ENCODE results near the gene TBRG4.

TBRG4 gene

GRCh38 chr7:45066409-45066808, 45.1 kb downstream of the TBRG4 start:
- no peaks in the 10 kb centered on the region for H3K9me3 ChIP-seq (ENCODE audit: control insufficient read depth, insufficient read depth, low read length)
- no peaks in the 10 kb centered on the region for H3K27me3 ChIP-seq (ENCODE audit: control insufficient read depth, insufficient read depth, low read length)
- DNase-seq (ENCODE audit: low read depth, low spot score): no peak
- H3K36me3 ChIP-seq (ENCODE audit: control insufficient read depth, insufficient read depth, low read length): 0 out of 2 replicates have a peak, but pooled peaks cover 3% of the 10 kb centered on the region
- H3K27ac ChIP-seq (ENCODE audit: low read length): no peak overlapping the region
- no peaks in the 10 kb centered on the region for H3K4me1 ChIP-seq (ENCODE audit: control insufficient read depth, insufficient read depth, low read length)
- no CpG with 5 or more reads among the region's 7 CpGs for WGBS (ENCODE audit: insufficient coverage, insufficient read length)
- no peak overlapping the region for H3K4me3 ChIP-seq (ENCODE audit: low read length)

GRCh38 chr7:45065031-45065995, 46.2 kb downstream of the TBRG4 start:
- no CpG with 5 or more reads among the region's 12 CpGs for WGBS (ENCODE audit: insufficient coverage, insufficient read length)
- no peaks in the 10 kb centered on the region for H3K9me3 ChIP-seq (ENCODE audit: control insufficient read depth, insufficient read depth, low read length)
- no peak overlapping the region for H3K4me3 ChIP-seq (ENCODE audit: low read length)
- 0 out of 2 replicates have a peak, but pooled peaks cover 3% of the 10 kb centered on the region for H3K36me3 ChIP-seq (ENCODE audit: control insufficient read depth, insufficient read depth, low read length)
- DNase-seq (ENCODE audit: low read depth, low spot score): no peak
- H3K4me1 ChIP-seq (ENCODE audit: control insufficient read depth, insufficient read depth, low read length): no peaks in the 10 kb centered on the region
- no peak overlapping the region for H3K27ac ChIP-seq (ENCODE audit: low read length)
- H3K27me3 ChIP-seq (ENCODE audit: control insufficient read depth, insufficient read depth, low read length): no peaks in the 10 kb centered on the region

GRCh38 chr7:45064047-45064725, 47.3 kb downstream of the TBRG4 start:
- no peak for DNase-seq (ENCODE audit: low read depth, low spot score)
- Histone ChIP-seq H3K4me3 (ENCODE audit: low read length) (no peak overlapping the region), H3K27ac (ENCODE audit: low read length) (no peak overlapping the region), H3K9me3 (ENCODE audit: control insufficient read depth, insufficient read depth, low read length) (no peaks in the 10 kb centered on the region), H3K36me3 (ENCODE audit: control insufficient read depth, insufficient read depth, low read length) (0 out of 2 replicates have a peak, but pooled peaks cover 3% of the 10 kb centered on the region), H3K27me3 (ENCODE audit: control insufficient read depth, insufficient read depth, low read length) (no peaks in the 10 kb centered on the region), H3K4me1 (ENCODE audit: control insufficient read depth, insufficient read depth, low read length) (no peaks in the 10 kb centered on the region)
- no CpG with 5 or more reads among the region's 16 CpGs for WGBS (ENCODE audit: insufficient coverage, insufficient read length)

- Histone ChIP-seq H3K36me3 (ENCODE audit: control insufficient read depth, insufficient read depth, low read length) (no peaks in the 10 kb centered on the region), H3K27me3 (ENCODE audit: control insufficient read depth, insufficient read depth, low read length) (no peaks in the 10 kb centered on the region), H3K9me3 (ENCODE audit: control insufficient read depth, insufficient read depth, low read length) (no peaks in the 10 kb centered on the region), H3K4me1 (ENCODE audit: control insufficient read depth, insufficient read depth, low read length) (no peaks in the 10 kb centered on the region), H3K27ac (ENCODE audit: low read length) (no peak overlapping the region), H3K4me3 (ENCODE audit: low read length) (no peak overlapping the region)
- no peak for DNase-seq (ENCODE audit: low read depth, low spot score)
- WGBS (ENCODE audit: insufficient coverage, insufficient read length): no CpG with 5 or more reads among the region's 1 CpG
Measured at GRCh38 chr7:45061806-45062425, 49.6 kb downstream of the TBRG4 start.

GRCh38 chr7:45061352-45061751, 50.1 kb downstream of the TBRG4 start:
- no peak for DNase-seq (ENCODE audit: low read depth, low spot score)
- Histone ChIP-seq H3K4me1 (ENCODE audit: control insufficient read depth, insufficient read depth, low read length) (no peaks in the 10 kb centered on the region), H3K27ac (ENCODE audit: low read length) (no peak overlapping the region), H3K27me3 (ENCODE audit: control insufficient read depth, insufficient read depth, low read length) (no peaks in the 10 kb centered on the region), H3K4me3 (ENCODE audit: low read length) (no peak overlapping the region), H3K9me3 (ENCODE audit: control insufficient read depth, insufficient read depth, low read length) (no peaks in the 10 kb centered on the region), H3K36me3 (ENCODE audit: control insufficient read depth, insufficient read depth, low read length) (no peaks in the 10 kb centered on the region)
- no CpG with 5 or more reads among the region's 2 CpGs for WGBS (ENCODE audit: insufficient coverage, insufficient read length)

GRCh38 chr7:45060295-45060694, 51.2 kb downstream of the TBRG4 start:
- H3K27ac ChIP-seq (ENCODE audit: low read length): no peak overlapping the region
- no peaks in the 10 kb centered on the region for H3K9me3 ChIP-seq (ENCODE audit: control insufficient read depth, insufficient read depth, low read length)
- no peaks in the 10 kb centered on the region for H3K27me3 ChIP-seq (ENCODE audit: control insufficient read depth, insufficient read depth, low read length)
- H3K4me1 ChIP-seq (ENCODE audit: control insufficient read depth, insufficient read depth, low read length): no peaks in the 10 kb centered on the region
- WGBS (ENCODE audit: insufficient coverage, insufficient read length): no CpG with 5 or more reads among the region's 3 CpGs
- H3K36me3 ChIP-seq (ENCODE audit: control insufficient read depth, insufficient read depth, low read length): no peaks in the 10 kb centered on the region
- DNase-seq (ENCODE audit: low read depth, low spot score): no peak
- no peak overlapping the region for H3K4me3 ChIP-seq (ENCODE audit: low read length)

- no peaks in the 10 kb centered on the region for H3K36me3 ChIP-seq (ENCODE audit: control insufficient read depth, insufficient read depth, low read length)
Measured at GRCh38 chr7:45057878-45058277, 53.6 kb downstream of the TBRG4 start.

GRCh38 chr7:45055594-45056219, 55.8 kb downstream of the TBRG4 start:
- Histone ChIP-seq H3K9me3 (ENCODE audit: control insufficient read depth, insufficient read depth, low read length) (no peaks in the 10 kb centered on the region), H3K4me3 (ENCODE audit: low read length) (no peak overlapping the region), H3K27me3 (ENCODE audit: control insufficient read depth, insufficient read depth, low read length) (no peaks in the 10 kb centered on the region), H3K36me3 (ENCODE audit: control insufficient read depth, insufficient read depth, low read length) (no peaks in the 10 kb centered on the region), H3K27ac (ENCODE audit: low read length) (no peak overlapping the region), H3K4me1 (ENCODE audit: control insufficient read depth, insufficient read depth, low read length) (no peaks in the 10 kb centered on the region)
- WGBS (ENCODE audit: insufficient coverage, insufficient read length): no CpG with 5 or more reads among the region's 5 CpGs
- DNase-seq (ENCODE audit: low read depth, low spot score): no peak

More at GRCh38 chr7:45057878-45058277, 53.6 kb downstream of the TBRG4 start:
- no peak overlapping the region for H3K4me3 ChIP-seq (ENCODE audit: low read length)
- no peak overlapping the region for H3K27ac ChIP-seq (ENCODE audit: low read length)
- H3K9me3 ChIP-seq (ENCODE audit: control insufficient read depth, insufficient read depth, low read length): no peaks in the 10 kb centered on the region
- no CpG with 5 or more reads among the region's 5 CpGs for WGBS (ENCODE audit: insufficient coverage, insufficient read length)
- H3K4me1 ChIP-seq (ENCODE audit: control insufficient read depth, insufficient read depth, low read length): no peaks in the 10 kb centered on the region
- H3K27me3 ChIP-seq (ENCODE audit: control insufficient read depth, insufficient read depth, low read length): no peaks in the 10 kb centered on the region
- no peak for DNase-seq (ENCODE audit: low read depth, low spot score)

GRCh38 chr7:45055016-45055415, 56.5 kb downstream of the TBRG4 start:
- H3K4me1 ChIP-seq (ENCODE audit: control insufficient read depth, insufficient read depth, low read length): no peaks in the 10 kb centered on the region
- H3K9me3 ChIP-seq (ENCODE audit: control insufficient read depth, insufficient read depth, low read length): no peaks in the 10 kb centered on the region
- H3K27me3 ChIP-seq (ENCODE audit: control insufficient read depth, insufficient read depth, low read length): no peaks in the 10 kb centered on the region
- WGBS (ENCODE audit: insufficient coverage, insufficient read length): no CpG with 5 or more reads among the region's 5 CpGs
- no peak overlapping the region for H3K27ac ChIP-seq (ENCODE audit: low read length)
- no peak overlapping the region for H3K4me3 ChIP-seq (ENCODE audit: low read length)
- DNase-seq (ENCODE audit: low read depth, low spot score): no peak
- H3K36me3 ChIP-seq (ENCODE audit: control insufficient read depth, insufficient read depth, low read length): no peaks in the 10 kb centered on the region

GRCh38 chr7:45054442-45054841, 57.1 kb downstream of the TBRG4 start:
- Histone ChIP-seq H3K9me3 (ENCODE audit: control insufficient read depth, insufficient read depth, low read length) (no peaks in the 10 kb centered on the region), H3K27ac (ENCODE audit: low read length) (no peak overlapping the region), H3K4me1 (ENCODE audit: control insufficient read depth, insufficient read depth, low read length) (no peaks in the 10 kb centered on the region), H3K4me3 (ENCODE audit: low read length) (no peak overlapping the region), H3K27me3 (ENCODE audit: control insufficient read depth, insufficient read depth, low read length) (no peaks in the 10 kb centered on the region), H3K36me3 (ENCODE audit: control insufficient read depth, insufficient read depth, low read length) (no peaks in the 10 kb centered on the region)
- WGBS (ENCODE audit: insufficient coverage, insufficient read length): no CpG with 5 or more reads among the region's 3 CpGs
- DNase-seq (ENCODE audit: low read depth, low spot score): no peak
